A673 (cell line): ENCODE data around the gene GLRX3. TPM values are rescaled to one million over a fixed set of nuclear protein-coding genes. Genes with fewer than 3 reads are reported as not detected.
A peak's percentile ranks its signal among the peaks of the same experiment; 100 is the strongest.

Experiments
- BruUV-seq: library from RNA; stranded (reverse); fragments of 400-500 nt; replicated peaks from 2 replicates; lab custom pipeline; 2021; lab: Mats Ljungman, UMichigan
- CTCF ChIA-PET: fragments of 300-600 bp; sonication (Branson Sonifier 250); formaldehyde crosslinking; loops from one replicate; lab custom pipeline; 2022; ENCODE audit warnings: antibody characterized with exemption; lab: Charles Lee
- POLR2A ChIA-PET: fragments of 300-600 bp; sonication (Branson Sonifier 250); formaldehyde crosslinking; loops from one replicate; lab custom pipeline; 2022; ENCODE audit warnings: antibody characterized with exemption; ENCODE audit not compliant: low non-redundant PET; lab: Charles Lee
- DNase-seq: peaks from one replicate; pipeline ENCODE4 v3.0.0-alpha.2; 2015; ENCODE audit warnings: low spot score
- H3K27ac ChIP-seq: fragments of 200-600 bp; sonication (generic); 2 replicates; pipeline ENCODE4 v1.5.1; 2016; ENCODE audit warnings: mixed run types, low read depth, mild to moderate bottlenecking, mixed read lengths, antibody characterized with exemption, low read length; ENCODE audit not compliant: poor library complexity, severe bottlenecking
- H3K27me3 ChIP-seq: fragments of 200-600 bp; sonication (generic); replicated peaks from 2 replicates; pipeline ENCODE4 v1.6.1; 2017; ENCODE audit warnings: mixed run types, low read depth, mild to moderate bottlenecking, mixed read lengths, antibody characterized with exemption, low read length; ENCODE audit not compliant: insufficient read depth, poor library complexity
- H3K36me3 ChIP-seq: fragments of 200-600 bp; sonication (generic); 2 replicates; pipeline ENCODE4 v1.6.1; 2016; ENCODE audit warnings: mixed run types, mild to moderate bottlenecking, mixed read lengths, antibody characterized with exemption, low read length; ENCODE audit not compliant: insufficient read depth, poor library complexity, severe bottlenecking
- H3K4me1 ChIP-seq: fragments of 200-600 bp; sonication (generic); 2 replicates; pipeline ENCODE4 v1.6.1; 2017; ENCODE audit warnings: mixed run types, mild to moderate bottlenecking, mixed read lengths, antibody characterized with exemption, low read length; ENCODE audit not compliant: insufficient read depth, poor library complexity, severe bottlenecking
- H3K4me3 ChIP-seq: fragments of 200-600 bp; sonication (generic); 2 replicates; pipeline ENCODE4 v1.5.1; 2016; ENCODE audit warnings: low read depth, mixed run types, mild to moderate bottlenecking, mixed read lengths, low read length; ENCODE audit not compliant: poor library complexity, severe bottlenecking
- H3K9me3 ChIP-seq: fragments of 200-600 bp; sonication (generic); 2 replicates; pipeline ENCODE4 v1.6.1; 2016; ENCODE audit warnings: mixed run types, low read depth, mild to moderate bottlenecking, mixed read lengths, antibody characterized with exemption, low read length; ENCODE audit not compliant: poor library complexity, severe bottlenecking
- EZH2 ChIP-seq: fragments of 200-600 bp; sonication (generic); IDR thresholded peaks from 2 replicates; pipeline ENCODE4 v1.6.1; 2017; ENCODE audit warnings: borderline replicate concordance, low read depth, mild to moderate bottlenecking, mixed read lengths, antibody characterized with exemption, low read length; ENCODE audit not compliant: poor library complexity, severe bottlenecking
- intact Hi-C: fragments of 100-400 bp; cut with micrococcal nuclease; formaldehyde crosslinking; loops from one replicate; pipeline ENCODE4 v1.10.0; 2022; ENCODE audit not compliant: unreplicated experiment
- total RNA-seq: library from RNA; stranded (reverse); gene quantifications from 2 replicates; pipeline ENCODE4 v1.2.3, GENCODE V29; 2021
- TF ChIP-seq, protein P1 (sequence below): fragments of 300-800, 200-600 bp; sonication (generic); conservative IDR thresholded peaks from 2 replicates; pipeline ENCODE4 v1.5.1; 2017; ENCODE audit warnings: low read depth, mild to moderate bottlenecking, antibody characterized with exemption, low read length, moderate library complexity, mixed read lengths

Gene GLRX3
- total RNA-seq, 1 experiment from 2014 or later = 197 TPM

DNA sequence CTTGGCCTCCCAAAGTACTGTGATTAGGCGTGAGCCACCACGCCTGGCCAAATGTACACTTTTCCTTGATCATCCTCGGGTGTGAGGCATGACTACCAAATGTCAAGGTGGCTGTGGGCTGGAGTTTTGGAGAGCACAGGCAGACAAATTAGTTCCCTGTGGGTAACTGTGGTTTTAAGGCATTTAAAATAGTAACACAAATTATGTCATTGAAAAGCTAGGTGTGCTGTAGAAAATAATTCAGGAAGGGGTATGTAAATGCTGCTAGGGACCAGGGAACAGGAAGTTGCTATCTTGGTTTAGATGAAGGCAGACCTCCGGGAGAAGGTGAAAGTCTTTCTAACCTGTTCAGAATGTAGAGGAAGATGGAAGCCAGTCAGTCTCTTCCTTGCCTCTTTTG lies 9.9 kb downstream of the GLRX3 start:
- no TSS peak for BruUV-seq
- ChIA-PET CTCF (no interaction called here), POLR2A (no interaction called here)

DNA sequence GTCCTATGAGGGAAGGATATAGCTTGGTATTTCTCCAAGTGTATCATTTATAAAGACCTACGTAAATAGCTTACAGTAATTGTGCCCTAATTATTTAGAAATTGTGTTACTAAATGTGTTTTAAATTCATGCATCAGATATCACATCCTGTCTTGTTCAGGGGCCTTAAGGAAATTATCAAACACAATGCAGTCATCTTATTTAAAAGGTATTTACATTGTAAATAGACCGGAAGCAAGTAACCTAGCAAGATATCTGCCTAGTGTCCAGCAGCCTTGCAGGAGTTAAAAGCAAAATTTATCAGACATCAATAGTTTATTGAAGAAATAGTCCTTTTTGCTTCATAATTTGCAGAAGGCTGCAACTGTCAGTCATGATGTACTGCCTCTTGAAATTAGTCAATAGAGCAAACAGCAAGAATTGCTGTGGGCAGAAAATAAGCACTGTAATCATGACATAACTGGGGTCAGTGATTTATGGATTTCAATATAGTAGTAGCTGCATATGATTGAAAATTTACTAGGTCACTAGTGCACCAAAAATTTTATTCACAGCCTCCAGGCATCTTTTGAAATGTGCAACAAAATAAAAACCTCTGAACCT lies 23.1 kb downstream of the GLRX3 start:
- TF ChIP-seq EZH2 = no peak
- TF ChIP-seq, protein P1, sequence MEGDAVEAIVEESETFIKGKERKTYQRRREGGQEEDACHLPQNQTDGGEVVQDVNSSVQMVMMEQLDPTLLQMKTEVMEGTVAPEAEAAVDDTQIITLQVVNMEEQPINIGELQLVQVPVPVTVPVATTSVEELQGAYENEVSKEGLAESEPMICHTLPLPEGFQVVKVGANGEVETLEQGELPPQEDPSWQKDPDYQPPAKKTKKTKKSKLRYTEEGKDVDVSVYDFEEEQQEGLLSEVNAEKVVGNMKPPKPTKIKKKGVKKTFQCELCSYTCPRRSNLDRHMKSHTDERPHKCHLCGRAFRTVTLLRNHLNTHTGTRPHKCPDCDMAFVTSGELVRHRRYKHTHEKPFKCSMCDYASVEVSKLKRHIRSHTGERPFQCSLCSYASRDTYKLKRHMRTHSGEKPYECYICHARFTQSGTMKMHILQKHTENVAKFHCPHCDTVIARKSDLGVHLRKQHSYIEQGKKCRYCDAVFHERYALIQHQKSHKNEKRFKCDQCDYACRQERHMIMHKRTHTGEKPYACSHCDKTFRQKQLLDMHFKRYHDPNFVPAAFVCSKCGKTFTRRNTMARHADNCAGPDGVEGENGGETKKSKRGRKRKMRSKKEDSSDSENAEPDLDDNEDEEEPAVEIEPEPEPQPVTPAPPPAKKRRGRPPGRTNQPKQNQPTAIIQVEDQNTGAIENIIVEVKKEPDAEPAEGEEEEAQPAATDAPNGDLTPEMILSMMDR = no peak
- Histone ChIP-seq H3K9me3 (no peaks in the 10 kb centered on the region), H3K27me3 (no peaks in the 10 kb centered on the region), H3K4me1 (peaks cover 11% of the 10 kb centered on the region), H3K27ac (no peak overlapping the region), H3K36me3 (peaks cover 29% of the 10 kb centered on the region), H3K4me3 (no peak overlapping the region)
- CTCF ChIA-PET = no interaction called here
- BruUV-seq = no TSS peak
- POLR2A ChIA-PET = no interaction called here
- intact Hi-C loops = no loop called here
- DNase-seq = no peak

More for the DNA sequence above, 9.9 kb downstream of the GLRX3 start:
- no peak for TF ChIP-seq EZH2
- TF ChIP-seq, protein P1 = no peak
- DNase-seq = no peak
- H3K36me3 ChIP-seq = peaks cover 16% of the 10 kb centered on the region
- H3K27ac ChIP-seq = no peak overlapping the region
- no peaks in the 10 kb centered on the region for H3K9me3 ChIP-seq
- no peak overlapping the region for H3K4me3 ChIP-seq
- intact Hi-C loops = no loop called here
- peaks cover 5% of the 10 kb centered on the region for H3K4me1 ChIP-seq
- no peaks in the 10 kb centered on the region for H3K27me3 ChIP-seq

DNA sequence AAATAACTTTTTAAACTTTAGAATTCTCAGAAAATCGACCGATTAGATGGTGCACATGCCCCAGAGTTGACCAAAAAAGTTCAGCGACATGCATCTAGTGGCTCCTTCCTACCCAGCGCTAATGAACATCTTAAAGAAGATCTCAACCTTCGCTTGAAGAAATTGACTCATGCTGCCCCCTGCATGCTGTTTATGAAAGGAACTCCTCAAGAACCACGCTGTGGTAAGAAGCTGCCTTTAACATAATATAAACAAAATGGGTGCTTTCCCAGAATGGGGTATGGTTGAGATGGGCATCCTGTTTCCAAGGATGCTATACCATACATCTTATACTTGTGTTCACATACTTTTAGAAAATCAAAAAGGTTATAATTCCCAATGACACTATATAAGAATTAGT lies 24.6 kb downstream of the GLRX3 start:
- intact Hi-C loops = no loop called here

More for the DNA sequence above, 24.6 kb downstream of the GLRX3 start:
- peaks cover 36% of the 10 kb centered on the region for H3K36me3 ChIP-seq
- CTCF ChIA-PET = interaction anchor here (0.6 kb wide), 1 partner anchor 50 kb away, joined by 3 read pairs; no protein-coding TSS in a partner anchor
- peaks cover 11% of the 10 kb centered on the region for H3K4me1 ChIP-seq
- no peaks in the 10 kb centered on the region for H3K27me3 ChIP-seq
- H3K27ac ChIP-seq = no peak overlapping the region
- POLR2A ChIA-PET = no interaction called here
- H3K9me3 ChIP-seq = no peaks in the 10 kb centered on the region
- no peak overlapping the region for H3K4me3 ChIP-seq
- BruUV-seq = no TSS peak
- no peak for TF ChIP-seq EZH2
- TF ChIP-seq, protein P1 = peak; percentile 31; the same call in 1 of the 2 replicates
- DNase-seq = peak; percentile 46
